Thyroid gland (tissue), 4 donors: ENCODE measurements around the gene THAP9. TPM values are rescaled to one million over a fixed set of nuclear protein-coding genes. Genes with fewer than 3 reads are reported as not detected.

Source experiments
- DNase-seq, 2 donors: peaks; one replicate each; pipeline ENCODE4 v3.0.0-alpha.2; 2019
- H3K27ac ChIP-seq, 3 donors: fragments of 200-600 bp; sonication (generic); 1 replicate in 2 of 3; 2 replicates in 1 of 3; pipeline ENCODE4 v1.5.1; 2016 to 2019; ENCODE audit warnings: mild to moderate bottlenecking in 1 of 3, moderate library complexity in 1 of 3
- H3K27me3 ChIP-seq: fragments of 200-600 bp; sonication (generic); one replicate; pipeline ENCODE4 v1.5.1; 2019
- H3K36me3 ChIP-seq, 2 donors: fragments of 200-600 bp; sonication (generic); one replicate each; pipeline ENCODE4 v1.5.1; 2016 to 2019
- H3K4me1 ChIP-seq, 2 donors: fragments of 200-600 bp; sonication (generic); one replicate each; pipeline ENCODE4 v1.5.1; 2017 to 2019
- H3K4me3 ChIP-seq, 3 donors: fragments of 200-600 bp; sonication (generic); replicated peaks in 1 of 3; 1 replicate in 2 of 3; 2 replicates in 1 of 3; pipeline ENCODE4 v1.5.1; 2016; ENCODE audit warnings: mild to moderate bottlenecking in 1 of 3
- H3K9me3 ChIP-seq: fragments of 200-600 bp; sonication (generic); one replicate; pipeline ENCODE4 v1.5.1; 2017
- POLR2A ChIP-seq, 2 donors: fragments of 450-650 bp; IDR thresholded peaks; one replicate each; pipeline ENCODE4 v1.6.1; 2017; ENCODE audit warnings: antibody characterized with exemption in 2 of 2, mild to moderate bottlenecking in 2 of 2, moderate library complexity in 1 of 2
- whole genome bisulfite sequencing, 2 donors: methylation state at CpG; one replicate each; pipeline ENCODE4 v1.1.5; 2017; 5-methylcytosine and 5-hydroxymethylcytosine counted together
- intact Hi-C: fragments of 100-400 bp; cut with DNase I; formaldehyde crosslinking; loops from one replicate; pipeline ENCODE4 v1.15.1; 2023
- total RNA-seq, 4 donors: library from RNA; depleted of rRNA; stranded (reverse); fragments of >200 nt; gene quantifications; one replicate each; pipeline ENCODE4 v1.2.3, GENCODE V29; 2016
- TF ChIP-seq, protein P1 (sequence below), 6 experiments: fragments of 200-600 bp in 3 of 6; fragments of 450-650 bp in 3 of 6; sonication (generic) in 3 of 6; IDR thresholded peaks; one replicate each; pipeline ENCODE4 v1.5.1; 2016 to 2019; ENCODE audit warnings: antibody characterized with exemption in 6 of 6, mild to moderate bottlenecking in 2 of 6, inconsistent platforms in 1 of 6, moderate library complexity in 1 of 6

The THAP9 gene
- total RNA-seq, 4 donors from 2014 or later = 8.1 to 13.8 (median 10.7) TPM

DNA sequence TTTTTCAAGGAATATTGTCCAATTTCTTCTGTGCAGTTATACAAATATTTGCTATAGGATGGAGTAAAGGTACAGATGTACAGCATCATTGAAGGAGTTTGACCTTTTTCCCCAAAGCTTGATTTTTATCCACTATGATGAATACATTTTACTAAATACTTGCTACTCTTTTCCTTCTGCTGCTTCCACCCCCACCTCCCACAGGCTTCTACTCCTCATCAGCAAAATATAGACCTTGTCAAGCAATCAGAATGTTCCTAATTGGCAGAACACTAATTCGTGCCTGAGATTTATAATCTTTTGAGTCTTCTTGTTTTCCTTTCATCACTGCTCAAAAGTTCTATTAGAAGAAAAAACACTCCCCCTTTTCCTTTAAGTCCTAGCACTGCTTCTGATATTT is 3.8 kb upstream of the THAP9 start:
- intact Hi-C loops = no loop called here
- TF ChIP-seq, protein P1, sequence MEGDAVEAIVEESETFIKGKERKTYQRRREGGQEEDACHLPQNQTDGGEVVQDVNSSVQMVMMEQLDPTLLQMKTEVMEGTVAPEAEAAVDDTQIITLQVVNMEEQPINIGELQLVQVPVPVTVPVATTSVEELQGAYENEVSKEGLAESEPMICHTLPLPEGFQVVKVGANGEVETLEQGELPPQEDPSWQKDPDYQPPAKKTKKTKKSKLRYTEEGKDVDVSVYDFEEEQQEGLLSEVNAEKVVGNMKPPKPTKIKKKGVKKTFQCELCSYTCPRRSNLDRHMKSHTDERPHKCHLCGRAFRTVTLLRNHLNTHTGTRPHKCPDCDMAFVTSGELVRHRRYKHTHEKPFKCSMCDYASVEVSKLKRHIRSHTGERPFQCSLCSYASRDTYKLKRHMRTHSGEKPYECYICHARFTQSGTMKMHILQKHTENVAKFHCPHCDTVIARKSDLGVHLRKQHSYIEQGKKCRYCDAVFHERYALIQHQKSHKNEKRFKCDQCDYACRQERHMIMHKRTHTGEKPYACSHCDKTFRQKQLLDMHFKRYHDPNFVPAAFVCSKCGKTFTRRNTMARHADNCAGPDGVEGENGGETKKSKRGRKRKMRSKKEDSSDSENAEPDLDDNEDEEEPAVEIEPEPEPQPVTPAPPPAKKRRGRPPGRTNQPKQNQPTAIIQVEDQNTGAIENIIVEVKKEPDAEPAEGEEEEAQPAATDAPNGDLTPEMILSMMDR (IDR thresholded peaks at IDR 0.05) = no peak
- TF ChIP-seq POLR2A (IDR thresholded peaks at IDR 0.05) = no peak
- H3K4me1 ChIP-seq = peaks cover 9 to 17% of the 10 kb centered on the region in 2 donors
- no peak overlapping the region for H3K4me3 ChIP-seq
- no peaks in the 10 kb centered on the region for H3K27me3 ChIP-seq
- H3K36me3 ChIP-seq = peaks cover 11 to 15% of the 10 kb centered on the region in 2 donors
- H3K9me3 ChIP-seq = no peaks in the 10 kb centered on the region
- DNase-seq = no peak
- H3K27ac ChIP-seq = peak overlapping the region in 2 of 3 donors; percentile 37 to 99
- 84 to 90% methylated on average over 1 of the region's 1 CpG for WGBS, 2 donors

DNA sequence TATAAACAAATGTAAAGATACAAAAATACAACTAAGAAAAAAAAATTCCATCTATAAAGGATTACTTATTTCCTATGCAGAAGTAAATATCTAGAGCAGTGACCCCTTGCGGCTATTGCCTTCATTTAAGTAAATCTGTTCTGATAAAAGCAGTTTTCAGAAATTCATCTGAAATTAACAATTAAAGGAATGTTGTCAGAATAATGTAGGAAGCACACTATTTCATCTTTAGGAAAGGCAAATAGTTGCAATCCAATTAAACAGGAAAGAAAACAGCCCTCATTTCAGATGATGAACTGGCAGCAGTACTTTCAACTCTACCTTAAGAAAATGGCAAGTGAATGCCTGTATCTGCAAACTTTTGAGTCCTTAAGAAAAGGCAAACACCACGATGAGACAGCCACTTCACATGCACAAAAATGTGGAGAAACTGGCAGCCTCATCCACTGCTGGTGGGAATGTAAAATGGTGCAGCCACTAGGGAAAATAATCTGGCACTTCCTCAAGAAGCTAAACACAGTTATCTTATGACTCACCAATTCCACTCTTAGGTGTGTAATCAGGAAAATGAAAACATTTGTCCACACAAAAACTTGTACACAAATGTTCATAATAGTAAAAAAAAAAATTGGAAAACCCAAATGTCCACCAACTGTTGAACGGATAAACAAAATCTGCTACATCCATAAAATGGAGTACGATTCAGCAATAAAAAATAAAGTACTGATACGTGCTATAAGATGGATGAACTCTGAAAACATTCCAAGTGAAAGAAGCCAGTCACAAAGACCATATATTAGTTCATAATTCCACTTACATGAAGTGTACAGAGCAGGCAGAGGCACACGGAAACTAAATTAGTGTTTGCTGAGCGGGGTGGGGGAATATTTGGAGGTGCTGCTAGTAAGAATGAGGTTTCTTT is 2.0 kb upstream of the THAP9 start:
- Histone ChIP-seq H3K9me3 (no peaks in the 10 kb centered on the region), H3K4me3 (peak overlapping the region in 2 of 3 donors; percentile 20 to 45), H3K27ac (peak overlapping the region; percentile 82 to 99 (median 98)), H3K36me3 (peaks cover 8 to 11% of the 10 kb centered on the region in 2 donors), H3K27me3 (no peaks in the 10 kb centered on the region), H3K4me1 (peaks cover 9 to 17% of the 10 kb centered on the region in 2 donors)
- intact Hi-C loops = no loop called here
- 36% methylated on average over 7 of the region's 7 CpGs for WGBS, 2 donors
- peak; percentile 46 to 56 for DNase-seq
- TF ChIP-seq, protein P1 (IDR thresholded peaks at IDR 0.05) = peak in 4 of 6 experiments; percentile 6 to 39 (median 32)
- TF ChIP-seq POLR2A (IDR thresholded peaks at IDR 0.05) = no peak

- WGBS, 2 donors = 1 to 3% methylated on average over 4 of the region's 4 CpGs
- peaks cover 9 to 17% of the 10 kb centered on the region in 2 donors for H3K4me1 ChIP-seq
- H3K9me3 ChIP-seq = no peaks in the 10 kb centered on the region
- intact Hi-C loops = no loop called here
- peak overlapping the region in 2 of 3 donors; percentile 45 to 66 for H3K4me3 ChIP-seq
- H3K27ac ChIP-seq = peak overlapping the region; percentile 82 to 99 (median 98)
- peaks cover 0 to 4% of the 10 kb centered on the region in 2 donors for H3K36me3 ChIP-seq
- DNase-seq = no peak
- H3K27me3 ChIP-seq = no peaks in the 10 kb centered on the region
- TF ChIP-seq POLR2A (IDR thresholded peaks at IDR 0.05) = no peak
- TF ChIP-seq, protein P1 (IDR thresholded peaks at IDR 0.05) = no peak
Observed at GRCh38 chr4:82899374-82900065, 1.0 kb upstream of the THAP9 start.

DNA sequence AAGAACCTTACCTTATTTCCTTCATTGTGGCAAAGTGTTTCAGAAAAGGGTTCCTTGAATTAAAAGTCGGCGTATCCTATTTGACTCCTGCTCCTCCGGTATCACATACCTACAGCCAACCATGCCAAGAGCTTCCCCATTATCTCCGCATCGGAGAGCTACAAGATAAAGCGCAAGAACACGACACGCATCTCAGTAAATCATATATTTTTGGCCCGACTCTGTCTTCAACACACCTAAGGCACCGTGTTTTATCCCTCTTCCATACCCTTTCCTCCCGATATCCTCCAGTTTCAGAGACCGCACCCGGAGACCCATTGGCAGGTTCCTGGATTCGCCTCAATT is 497 bp upstream of the THAP9 start:
- no peak for DNase-seq
- Histone ChIP-seq H3K36me3 (peaks cover 0 to 4% of the 10 kb centered on the region in 2 donors), H3K4me1 (peaks cover 9 to 17% of the 10 kb centered on the region in 2 donors), H3K9me3 (no peaks in the 10 kb centered on the region), H3K27me3 (no peaks in the 10 kb centered on the region), H3K4me3 (peak overlapping the region in 2 of 3 donors; percentile 45 to 66), H3K27ac (peak overlapping the region; percentile 82 to 99 (median 98))
- TF ChIP-seq POLR2A (IDR thresholded peaks at IDR 0.05) = no peak
- TF ChIP-seq, protein P1 (IDR thresholded peaks at IDR 0.05) = no peak
- 0 to 1% methylated on average over 14 of the region's 14 CpGs for WGBS, 2 donors
- intact Hi-C loops = no loop called here
